ENCODE results near the gene ARL15. TPM values are rescaled to one million over a fixed set of nuclear protein-coding genes. Genes with fewer than 3 reads are reported as not detected.
A peak's percentile ranks its signal among the peaks of the same experiment; 100 is the strongest.

The ARL15 gene
- total and polyA plus RNA-seq, 8 donors, result 20.2 to 27.7 (median 25.1) TPM

DNA sequence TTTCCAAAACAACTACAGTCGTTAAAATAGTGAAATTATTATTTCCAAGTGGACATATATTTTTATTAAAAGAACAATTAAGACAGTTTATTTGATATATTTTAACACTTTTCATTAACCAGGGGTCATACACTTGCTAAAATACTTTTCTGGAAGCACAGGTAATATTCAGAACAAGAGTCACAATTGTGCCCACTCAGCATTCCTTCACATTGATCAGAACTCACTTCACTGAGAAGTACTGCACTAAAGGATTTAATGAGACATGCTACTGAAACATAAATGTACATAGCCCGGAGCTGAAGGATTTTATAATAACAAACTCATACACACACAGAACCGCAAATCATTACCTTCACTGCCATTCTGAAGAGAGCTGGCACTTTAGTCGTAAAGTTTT, 361.8 kb downstream of the ARL15 start:
- TF ChIP-seq, protein P1, sequence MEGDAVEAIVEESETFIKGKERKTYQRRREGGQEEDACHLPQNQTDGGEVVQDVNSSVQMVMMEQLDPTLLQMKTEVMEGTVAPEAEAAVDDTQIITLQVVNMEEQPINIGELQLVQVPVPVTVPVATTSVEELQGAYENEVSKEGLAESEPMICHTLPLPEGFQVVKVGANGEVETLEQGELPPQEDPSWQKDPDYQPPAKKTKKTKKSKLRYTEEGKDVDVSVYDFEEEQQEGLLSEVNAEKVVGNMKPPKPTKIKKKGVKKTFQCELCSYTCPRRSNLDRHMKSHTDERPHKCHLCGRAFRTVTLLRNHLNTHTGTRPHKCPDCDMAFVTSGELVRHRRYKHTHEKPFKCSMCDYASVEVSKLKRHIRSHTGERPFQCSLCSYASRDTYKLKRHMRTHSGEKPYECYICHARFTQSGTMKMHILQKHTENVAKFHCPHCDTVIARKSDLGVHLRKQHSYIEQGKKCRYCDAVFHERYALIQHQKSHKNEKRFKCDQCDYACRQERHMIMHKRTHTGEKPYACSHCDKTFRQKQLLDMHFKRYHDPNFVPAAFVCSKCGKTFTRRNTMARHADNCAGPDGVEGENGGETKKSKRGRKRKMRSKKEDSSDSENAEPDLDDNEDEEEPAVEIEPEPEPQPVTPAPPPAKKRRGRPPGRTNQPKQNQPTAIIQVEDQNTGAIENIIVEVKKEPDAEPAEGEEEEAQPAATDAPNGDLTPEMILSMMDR (IDR thresholded peaks at IDR 0.05), result no peak
- DNase-seq (no peak), ATAC-seq (no peak)
- intact Hi-C loops (cut with DNase I), result no loop called here
- no peak overlapping the region for H3K4me3 ChIP-seq
- H3K36me3 ChIP-seq, result no peaks in the 10 kb centered on the region
- no peaks in the 10 kb centered on the region for H3K4me1 ChIP-seq
- H3K27me3 ChIP-seq, result no peaks in the 10 kb centered on the region
- H3K9me3 ChIP-seq, result no peaks in the 10 kb centered on the region
- no peak overlapping the region for H3K27ac ChIP-seq

DNA sequence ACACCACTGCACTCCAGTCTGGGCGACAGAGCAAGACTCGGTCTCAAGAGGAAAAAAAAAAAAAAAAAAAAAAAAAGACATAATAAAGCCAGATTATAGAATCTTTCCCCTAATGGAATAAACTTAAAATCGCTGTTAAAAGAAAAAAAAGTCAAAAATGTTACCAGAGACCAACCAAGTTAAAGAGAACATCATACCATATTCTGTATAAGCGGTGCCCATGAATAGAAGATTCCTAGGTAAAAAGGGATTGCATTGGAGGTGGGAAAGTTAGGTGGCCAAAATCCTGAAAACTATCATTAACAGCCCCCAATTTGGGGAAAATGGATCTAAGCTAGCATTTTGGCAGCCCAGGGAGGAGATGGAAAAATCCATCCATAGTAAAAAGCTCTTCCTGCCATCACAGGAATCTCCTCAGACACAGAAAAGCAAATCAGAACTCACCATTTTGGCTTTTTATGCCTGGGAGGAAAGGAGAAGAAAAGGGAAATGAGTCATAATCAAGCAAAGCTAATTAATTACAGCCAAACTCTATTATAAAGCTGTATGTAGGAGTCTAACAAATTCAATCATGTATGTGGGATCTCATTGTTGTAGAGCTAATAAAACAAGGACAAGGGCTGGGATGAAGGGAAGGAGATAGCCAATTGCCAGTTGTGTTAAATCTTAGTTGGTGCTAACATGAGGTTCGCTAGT, 363.8 kb downstream of the ARL15 start:
- H3K9me3 ChIP-seq, result no peaks in the 10 kb centered on the region
- no peak for DNase-seq
- intact Hi-C loops (cut with DNase I), result no loop called here
- H3K4me3 ChIP-seq, result no peak overlapping the region
- no peak for ATAC-seq
- no peaks in the 10 kb centered on the region for H3K27me3 ChIP-seq
- TF ChIP-seq, protein P1 (IDR thresholded peaks at IDR 0.05), result no peak
- H3K4me1 ChIP-seq, result no peaks in the 10 kb centered on the region
- no peaks in the 10 kb centered on the region for H3K36me3 ChIP-seq
- no peak overlapping the region for H3K27ac ChIP-seq

DNA sequence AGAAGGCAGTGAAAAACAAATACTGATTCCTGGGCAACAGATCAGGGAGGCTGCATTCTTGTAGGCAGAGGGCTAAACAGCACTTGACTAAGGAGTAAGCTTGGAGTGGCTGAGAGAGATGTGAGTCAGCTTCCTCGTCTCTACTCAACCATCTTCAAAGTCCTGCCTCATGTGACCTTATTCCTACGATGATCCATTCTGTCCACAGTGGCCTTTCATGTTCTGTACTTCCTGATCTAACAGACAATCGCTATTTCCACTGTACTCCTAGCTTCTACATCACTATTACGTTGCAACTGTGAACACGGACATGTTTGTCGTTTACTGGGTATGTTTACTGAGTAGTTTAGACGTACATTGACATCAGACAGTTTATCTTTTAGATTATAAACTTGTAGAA, 365.4 kb downstream of the ARL15 start:
- TF ChIP-seq, protein P1 (IDR thresholded peaks at IDR 0.05), result no peak
- Histone ChIP-seq H3K9me3 (no peaks in the 10 kb centered on the region), H3K36me3 (no peaks in the 10 kb centered on the region), H3K4me3 (no peak overlapping the region), H3K27me3 (no peaks in the 10 kb centered on the region), H3K4me1 (no peaks in the 10 kb centered on the region), H3K27ac (no peak overlapping the region)
- peak; percentile 73 for ATAC-seq
- no peak for DNase-seq
- intact Hi-C loops (cut with DNase I), result no loop called here

DNA sequence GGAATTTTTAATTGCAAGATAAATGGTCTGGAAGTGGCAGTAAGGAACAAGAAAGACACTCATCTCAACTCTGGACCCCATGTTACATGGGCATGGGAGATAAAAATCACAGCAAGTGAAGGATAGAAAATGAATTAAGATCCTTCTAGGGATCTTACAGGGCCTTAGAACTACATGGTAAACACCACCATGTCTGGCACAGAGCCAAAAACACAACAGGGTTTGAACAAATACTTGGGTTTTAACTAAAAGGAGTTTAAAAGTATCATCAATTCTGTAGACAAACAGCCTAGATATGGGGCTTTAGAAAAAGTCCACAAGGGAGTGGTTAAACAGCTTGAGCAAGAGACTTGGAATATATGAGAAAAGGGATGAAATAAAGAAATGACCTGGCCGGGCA, 366.4 kb downstream of the ARL15 start:
- H3K36me3 ChIP-seq, result no peaks in the 10 kb centered on the region
- DNase-seq, result no peak
- ATAC-seq, result no peak
- no peaks in the 10 kb centered on the region for H3K4me1 ChIP-seq
- no peaks in the 10 kb centered on the region for H3K27me3 ChIP-seq
- H3K27ac ChIP-seq, result no peak overlapping the region
- TF ChIP-seq, protein P1 (IDR thresholded peaks at IDR 0.05), result no peak
- no peak overlapping the region for H3K4me3 ChIP-seq
- intact Hi-C loops (cut with DNase I), result no loop called here
- H3K9me3 ChIP-seq, result no peaks in the 10 kb centered on the region

DNA sequence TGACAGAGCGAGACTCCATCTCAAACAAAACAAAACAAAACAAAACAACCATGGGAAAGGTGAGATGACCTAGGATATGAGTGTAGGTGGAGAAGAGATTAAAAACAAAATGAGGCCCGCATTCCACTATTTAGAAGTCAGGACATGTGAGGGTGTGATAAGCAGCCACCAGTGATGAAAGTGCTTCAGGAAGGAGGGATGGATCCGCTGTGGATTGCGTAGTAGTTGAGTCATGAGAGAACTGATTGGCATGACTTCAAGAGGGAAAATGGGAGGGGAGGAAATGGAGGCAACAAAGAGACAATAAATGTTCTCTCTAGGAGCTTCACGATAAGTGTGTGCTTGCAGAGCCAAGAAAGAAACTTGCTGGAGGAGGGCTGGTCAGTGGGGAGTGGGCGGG, 367.6 kb downstream of the ARL15 start:
- Histone ChIP-seq H3K9me3 (no peaks in the 10 kb centered on the region), H3K27me3 (no peaks in the 10 kb centered on the region), H3K36me3 (no peaks in the 10 kb centered on the region), H3K4me3 (no peak overlapping the region), H3K27ac (no peak overlapping the region), H3K4me1 (no peaks in the 10 kb centered on the region)
- TF ChIP-seq, protein P1 (IDR thresholded peaks at IDR 0.05), result no peak
- no peak for ATAC-seq
- no peak for DNase-seq
- intact Hi-C loops (cut with DNase I), result no loop called here
